ENCODE data around the gene POLR1B.
A peak's percentile ranks its signal among the peaks of the same experiment; 100 is the strongest.
"Not testable (repeated sequence)": the region's sequence is repeated elsewhere in the genome, so short reads cannot be mapped to it uniquely, and the experiment has no call there.

Gene POLR1B

GRCh38 chr2:112600634-112601033 lies 58.4 kb downstream of the POLR1B start:
- no peak for DNase-seq (ENCODE audit: low read depth)

GRCh38 chr2:112601754-112602153 lies 59.5 kb downstream of the POLR1B start:
- no peak for DNase-seq (ENCODE audit: low read depth)

GRCh38 chr2:112602917-112603316 lies 60.7 kb downstream of the POLR1B start:
- no peak for DNase-seq (ENCODE audit: low read depth)

- DNase-seq (ENCODE audit: low read depth): no peak
Measured at GRCh38 chr2:112603731-112604130, 61.5 kb downstream of the POLR1B start.

GRCh38 chr2:112604952-112605351 lies 62.7 kb downstream of the POLR1B start:
- DNase-seq (ENCODE audit: low read depth): no peak

- no peak for DNase-seq (ENCODE audit: low read depth)
Measured at GRCh38 chr2:112605926-112606325, 63.7 kb downstream of the POLR1B start.

- DNase-seq (ENCODE audit: low read depth): no peak
Measured at GRCh38 chr2:112606547-112606946, 64.3 kb downstream of the POLR1B start.

GRCh38 chr2:112607680-112608438 lies 65.6 kb downstream of the POLR1B start:
- DNase-seq (ENCODE audit: low read depth): no peak

GRCh38 chr2:112609320-112609719 lies 67.1 kb downstream of the POLR1B start:
- DNase-seq (ENCODE audit: low read depth): not testable (repeated sequence)

- DNase-seq (ENCODE audit: low read depth): not testable (repeated sequence)
Measured at GRCh38 chr2:112612283-112612682, 70.0 kb downstream of the POLR1B start.

GRCh38 chr2:112614201-112614840 lies 72.1 kb downstream of the POLR1B start:
- no peak for DNase-seq (ENCODE audit: low read depth)

- no peak for DNase-seq (ENCODE audit: low read depth)
Measured at GRCh38 chr2:112615051-112615450, 72.8 kb downstream of the POLR1B start.

- DNase-seq (ENCODE audit: low read depth): not testable (repeated sequence)
Measured at GRCh38 chr2:112615798-112616197, 73.5 kb downstream of the POLR1B start.

GRCh38 chr2:112618383-112618782 lies 76.1 kb downstream of the POLR1B start:
- no peak for DNase-seq (ENCODE audit: low read depth)

GRCh38 chr2:112621790-112622527 lies 79.7 kb downstream of the POLR1B start:
- DNase-seq (ENCODE audit: low read depth): no peak

GRCh38 chr2:112622528-112622849 lies 80.2 kb downstream of the POLR1B start:
- no peak for DNase-seq (ENCODE audit: low read depth)

GRCh38 chr2:112623913-112624777 lies 81.9 kb downstream of the POLR1B start:
- DNase-seq (ENCODE audit: low read depth): peak; percentile 55

GRCh38 chr2:112625474-112626114 lies 83.3 kb downstream of the POLR1B start:
- no peak for DNase-seq (ENCODE audit: low read depth)

- peak; percentile 43 for DNase-seq (ENCODE audit: low read depth)
Measured at GRCh38 chr2:112626604-112627059, 84.4 kb downstream of the POLR1B start.
